Measurements from ENCODE around the gene ISL2.
A peak's percentile ranks its signal among the peaks of the same experiment; 100 is the strongest.

The ISL2 gene

DNA sequence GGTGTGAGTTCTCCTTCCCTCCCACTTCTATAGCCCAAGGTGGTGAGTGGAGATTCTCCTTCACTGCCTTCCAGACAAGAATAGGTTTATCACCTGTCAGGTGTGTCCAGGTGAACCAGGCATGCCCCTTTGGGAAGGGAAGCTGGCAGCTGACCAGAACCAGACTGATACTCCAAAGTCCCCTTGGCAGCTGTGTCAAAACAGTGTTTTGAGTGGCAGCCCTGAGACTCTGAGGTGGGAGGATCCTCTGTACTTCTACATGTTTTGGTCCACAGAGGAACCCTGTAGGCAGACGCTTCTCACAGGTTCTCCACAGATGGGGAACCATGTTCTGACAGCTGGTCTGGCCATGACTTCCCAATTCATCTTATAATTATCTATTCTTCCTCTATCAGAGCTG, 30.1 kb downstream of the ISL2 start:
- no peak overlapping the region for H3K27ac ChIP-seq
- TF ChIP-seq, protein P1, sequence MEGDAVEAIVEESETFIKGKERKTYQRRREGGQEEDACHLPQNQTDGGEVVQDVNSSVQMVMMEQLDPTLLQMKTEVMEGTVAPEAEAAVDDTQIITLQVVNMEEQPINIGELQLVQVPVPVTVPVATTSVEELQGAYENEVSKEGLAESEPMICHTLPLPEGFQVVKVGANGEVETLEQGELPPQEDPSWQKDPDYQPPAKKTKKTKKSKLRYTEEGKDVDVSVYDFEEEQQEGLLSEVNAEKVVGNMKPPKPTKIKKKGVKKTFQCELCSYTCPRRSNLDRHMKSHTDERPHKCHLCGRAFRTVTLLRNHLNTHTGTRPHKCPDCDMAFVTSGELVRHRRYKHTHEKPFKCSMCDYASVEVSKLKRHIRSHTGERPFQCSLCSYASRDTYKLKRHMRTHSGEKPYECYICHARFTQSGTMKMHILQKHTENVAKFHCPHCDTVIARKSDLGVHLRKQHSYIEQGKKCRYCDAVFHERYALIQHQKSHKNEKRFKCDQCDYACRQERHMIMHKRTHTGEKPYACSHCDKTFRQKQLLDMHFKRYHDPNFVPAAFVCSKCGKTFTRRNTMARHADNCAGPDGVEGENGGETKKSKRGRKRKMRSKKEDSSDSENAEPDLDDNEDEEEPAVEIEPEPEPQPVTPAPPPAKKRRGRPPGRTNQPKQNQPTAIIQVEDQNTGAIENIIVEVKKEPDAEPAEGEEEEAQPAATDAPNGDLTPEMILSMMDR (IDR thresholded peaks at IDR 0.05), result no peak
- TF ChIP-seq ZFX (IDR thresholded peaks at IDR 0.05; ENCODE audit: borderline replicate concordance), result no peak

- H3K27ac ChIP-seq, result peak overlapping the region; percentile 47
- TF ChIP-seq, protein P1 (IDR thresholded peaks at IDR 0.05), result no peak
- TF ChIP-seq ZFX (IDR thresholded peaks at IDR 0.05; ENCODE audit: borderline replicate concordance), result no peak
Observed at GRCh38 chr15:76368122-76368621, 31.6 kb downstream of the ISL2 start.

DNA sequence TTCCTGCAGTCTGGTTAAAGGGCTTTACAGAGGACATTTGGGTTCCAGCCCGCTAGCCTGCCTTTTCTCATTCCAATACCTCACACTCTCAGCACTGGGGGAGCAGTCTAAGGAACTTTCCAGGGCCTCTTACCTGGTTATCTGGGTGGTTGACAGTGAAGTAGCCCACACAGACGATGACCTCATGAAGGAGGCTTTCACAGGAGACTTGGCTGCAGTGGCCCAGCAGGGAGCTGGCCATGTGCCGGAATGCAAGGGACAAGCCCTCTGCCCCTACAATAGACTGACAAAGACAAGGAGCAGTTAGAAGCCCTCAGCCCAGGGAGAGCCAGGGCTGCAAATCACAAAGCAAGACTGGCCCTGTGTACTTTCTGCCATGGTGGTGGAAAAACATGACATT, 39.5 kb downstream of the ISL2 start:
- TF ChIP-seq, protein P1 (IDR thresholded peaks at IDR 0.05), result no peak
- no peak for TF ChIP-seq ZFX (IDR thresholded peaks at IDR 0.05; ENCODE audit: borderline replicate concordance)
- H3K27ac ChIP-seq, result no peak overlapping the region

DNA sequence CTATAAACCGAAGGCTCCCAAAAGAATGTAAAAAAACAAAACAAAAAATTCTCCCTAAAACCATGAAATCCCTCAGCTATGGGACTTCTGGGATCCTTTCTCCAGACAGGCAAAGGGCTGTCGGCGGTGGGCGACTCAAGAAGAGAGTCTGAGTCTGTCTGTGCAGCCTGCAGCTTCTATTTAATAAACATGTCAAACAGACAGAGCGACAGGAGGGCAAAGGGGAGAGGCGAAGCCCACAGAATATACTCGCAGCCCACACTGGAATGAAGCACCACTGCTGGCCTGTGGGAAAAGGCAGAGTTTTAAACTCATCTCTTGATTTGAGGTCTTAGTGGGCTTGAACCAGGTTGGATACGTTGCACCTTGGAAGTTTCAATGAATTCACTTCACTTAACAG, 40.2 kb downstream of the ISL2 start:
- TF ChIP-seq ZFX (IDR thresholded peaks at IDR 0.05; ENCODE audit: borderline replicate concordance), result no peak
- TF ChIP-seq, protein P1 (IDR thresholded peaks at IDR 0.05), result no peak
- H3K27ac ChIP-seq, result no peak overlapping the region

DNA sequence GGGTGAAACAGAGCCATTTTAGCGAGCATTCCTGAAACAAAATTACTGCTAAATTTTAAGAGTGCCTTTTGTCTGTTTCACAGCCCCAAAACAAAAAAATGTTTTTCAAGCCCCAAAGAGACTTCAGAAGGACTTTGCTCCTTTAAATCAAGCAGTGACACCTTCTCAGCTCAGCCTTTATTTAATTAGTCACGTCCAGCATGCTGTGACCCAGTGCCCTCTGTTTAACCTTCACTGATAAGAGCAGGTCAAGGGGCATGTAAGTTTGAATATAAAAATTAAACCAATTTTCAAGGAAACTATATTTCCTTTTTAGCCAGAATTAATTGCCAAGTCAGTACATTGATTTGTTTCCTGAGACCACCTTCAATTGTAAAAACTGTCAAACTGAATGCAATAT, 40.6 kb downstream of the ISL2 start:
- H3K27ac ChIP-seq, result no peak overlapping the region
- TF ChIP-seq, protein P1 (IDR thresholded peaks at IDR 0.05), result no peak
- no peak for TF ChIP-seq ZFX (IDR thresholded peaks at IDR 0.05; ENCODE audit: borderline replicate concordance)

- TF ChIP-seq, protein P1 (IDR thresholded peaks at IDR 0.05), result no peak
- TF ChIP-seq ZFX (IDR thresholded peaks at IDR 0.05; ENCODE audit: borderline replicate concordance), result no peak
- no peak overlapping the region for H3K27ac ChIP-seq
Observed at GRCh38 chr15:76377751-76378150, 41.2 kb downstream of the ISL2 start.

GRCh38 chr15:76378691-76379090, 42.1 kb downstream of the ISL2 start:
- H3K27ac ChIP-seq, result no peak overlapping the region
- TF ChIP-seq, protein P1 (IDR thresholded peaks at IDR 0.05), result no peak
- TF ChIP-seq ZFX (IDR thresholded peaks at IDR 0.05; ENCODE audit: borderline replicate concordance), result no peak
